Measurements from ENCODE around the gene AUTS2.

GRCh38 chr7:70710651-70711050, 1112.4 kb downstream of the AUTS2 start:
- no peak for TF ChIP-seq POLR2AphosphoS5 (IDR thresholded peaks at IDR 0.05; ENCODE audit: low read depth, low read length)
- no peak for TF ChIP-seq POLR2A (IDR thresholded peaks at IDR 0.05; ENCODE audit: low read depth, low read length)
